HepG2 (cell line): Measurements from ENCODE around the gene SDR39U1. TPM values are rescaled to one million over a fixed set of nuclear protein-coding genes. Genes with fewer than 3 reads are reported as not detected.

Experiments used
- CEBPB ChIP-seq: IDR thresholded peaks from 2 replicates; pipeline ENCODE4 v1.6.1; 2011; ENCODE audit warnings: low read depth, low read length, improper control_type of control experiment, borderline replicate concordance
- FOXO1 ChIP-seq: sonication (generic); formaldehyde crosslinking; IDR thresholded peaks from 2 replicates; pipeline ENCODE4 v1.4.0; 2020; ENCODE audit warnings: missing genetic modification reagents
- HNF4G ChIP-seq, 2 experiments: sonication (generic) in 1 of 2; formaldehyde crosslinking in 1 of 2; IDR thresholded peaks; 2 replicates each; pipeline versions ENCODE4 v1.4.0 to v1.6.1; 2011 to 2020; ENCODE audit warnings: borderline replicate concordance in 2 of 2, low read depth in 2 of 2, mild to moderate bottlenecking in 2 of 2, low read length in 1 of 2, missing genetic modification reagents in 1 of 2, moderate library complexity in 1 of 2
- HOXA3 ChIP-seq: sonication (generic); formaldehyde crosslinking; IDR thresholded peaks from 2 replicates; pipeline ENCODE4 v1.5.0; 2020; ENCODE audit warnings: missing genetic modification reagents
- KDM5B ChIP-seq: sonication (generic); formaldehyde crosslinking; IDR thresholded peaks from 2 replicates; pipeline ENCODE4 v1.4.0; 2020; ENCODE audit warnings: missing genetic modification reagents, mild to moderate bottlenecking, borderline replicate concordance
- KMT2A ChIP-seq: sonication (generic); formaldehyde crosslinking; IDR thresholded peaks from 2 replicates; pipeline ENCODE4 v1.4.0; 2020; ENCODE audit warnings: missing genetic modification reagents
- MAF1 ChIP-seq: sonication (generic); formaldehyde crosslinking; IDR thresholded peaks from 2 replicates; pipeline ENCODE4 v1.5.0; 2020; ENCODE audit warnings: missing genetic modification reagents, borderline replicate concordance
- PCBP2 ChIP-seq: fragments of 200-400 bp; formaldehyde crosslinking; optimal IDR thresholded peaks from 2 replicates; pipeline ENCODE3; 2018; ENCODE audit warnings: low read length, low read depth; ENCODE audit not compliant: poor library complexity, severe bottlenecking
- SIN3A ChIP-seq: IDR thresholded peaks from 2 replicates; pipeline ENCODE4 v1.6.1; 2011; ENCODE audit warnings: low read depth, mild to moderate bottlenecking, control low read depth, low read length, borderline replicate concordance
- TCF7L2 ChIP-seq: IDR thresholded peaks from 2 replicates; pipeline ENCODE4 v1.6.1; 2011; ENCODE audit warnings: mild to moderate bottlenecking, low read depth, low read length, moderate library complexity
- TFDP2 ChIP-seq: sonication (generic); formaldehyde crosslinking; IDR thresholded peaks from 2 replicates; pipeline ENCODE4 v1.4.0; 2020; ENCODE audit warnings: missing genetic modification reagents
- ZBTB20 ChIP-seq: sonication (generic); formaldehyde crosslinking; IDR thresholded peaks from 2 replicates; pipeline ENCODE4 v1.8.1; 2023; ENCODE audit warnings: missing genetic modification reagents, low read depth, mild to moderate bottlenecking, borderline replicate concordance
- ZBTB49 ChIP-seq: sonication (generic); formaldehyde crosslinking; IDR thresholded peaks from 2 replicates; pipeline ENCODE4 v1.4.0; 2020; ENCODE audit warnings: missing genetic modification reagents, borderline replicate concordance
- ZNF382 ChIP-seq: sonication (generic); formaldehyde crosslinking; IDR thresholded peaks from 2 replicates; pipeline ENCODE4 v1.5.0; 2020; ENCODE audit warnings: missing genetic modification reagents, mild to moderate bottlenecking, borderline replicate concordance
- ZNF503 ChIP-seq: sonication (generic); formaldehyde crosslinking; IDR thresholded peaks from 2 replicates; pipeline ENCODE4 v1.4.0; 2020; ENCODE audit warnings: missing genetic modification reagents
- ZNF770 ChIP-seq: sonication (generic); formaldehyde crosslinking; IDR thresholded peaks from 2 replicates; pipeline ENCODE4 v1.5.0; 2020; ENCODE audit warnings: mild to moderate bottlenecking, missing genetic modification reagents
- ZNF781 ChIP-seq: sonication (generic); formaldehyde crosslinking; IDR thresholded peaks from 2 replicates; pipeline ENCODE4 v1.5.1; 2020; ENCODE audit warnings: borderline replicate concordance, mild to moderate bottlenecking, missing genetic modification reagents; ENCODE audit errors: not compliant biosample characterization
- ZSCAN9 ChIP-seq: IDR thresholded peaks from 2 replicates; pipeline ENCODE4 v1.6.1; 2016; ENCODE audit warnings: borderline replicate concordance
- ZUFSP ChIP-seq: sonication (generic); formaldehyde crosslinking; IDR thresholded peaks from 2 replicates; pipeline ENCODE4 v1.9.0; 2021; ENCODE audit warnings: missing genetic modification reagents, mild to moderate bottlenecking, borderline replicate concordance
- polyA plus RNA-seq, 8 experiments: library from polyadenylated mRNA; depleted of rRNA in 3 of 8; stranded (reverse) in 7 of 8; unstranded in 1 of 8; fragments of >200 nt; fragmentation: Illumina TruSeq in 4 of 8; extraction: Trizol in 4 of 8; gene quantifications; 2 replicates each; pipeline versions ENCODE4 v1.2.1 to v1.2.3, GENCODE V29; 2011 to 2016; ENCODE audit warnings: low read depth in 4 of 8, missing spikeins in 1 of 8, mixed read lengths in 1 of 8; ENCODE audit not compliant: insufficient read depth in 1 of 8
- total RNA-seq, 5 experiments: library from RNA; depleted of rRNA; stranded (reverse); fragments of >200 nt; fragmentation: Illumina TruSeq; extraction: Trizol; gene quantifications; 2 replicates each; pipeline ENCODE4 v1.2.3, GENCODE V29; 2016; ENCODE audit warnings: low read depth in 1 of 5

Gene SDR39U1
- total and polyA plus RNA-seq, 2 of the 13 experiments (the other 11 are each of a cell fraction or from before 2014, with no cell fraction given), result 34.4 to 129 TPM

GRCh38 chr14:24426912-24427536 is 15.6 kb downstream of the SDR39U1 start (continued):
- TF ChIP-seq ZNF770, result no peak
- no peak for TF ChIP-seq MAF1 (CRISPR knock-in tag)
- TF ChIP-seq FOXO1 (CRISPR knock-in tag), result peak; percentile 79; the same call in 1 of the 2 replicates
- no peak for TF ChIP-seq ZUFSP (CRISPR knock-in tag)
- no peak for TF ChIP-seq ZNF503 (CRISPR knock-in tag)
- peak; percentile 78 for TF ChIP-seq HOXA3 (CRISPR knock-in tag)
- TF ChIP-seq ZBTB49 (CRISPR knock-in tag), result no peak
- no peak for TF ChIP-seq ZNF781
- peak; percentile 97; the same call in 1 of the 2 replicates for TF ChIP-seq ZBTB20 (CRISPR knock-in tag)
- TF ChIP-seq KMT2A, result no peak; the same call in 1 of the 2 replicates
- no peak; the same call in none of the 2 replicates for TF ChIP-seq TFDP2
- TF ChIP-seq ZNF382 (CRISPR knock-in tag), result no peak
- TF ChIP-seq TCF7L2, result no peak; the same call in 1 of the 2 replicates
- TF ChIP-seq KDM5B (CRISPR knock-in tag), result peak; percentile 82; the same call in 1 of the 2 replicates
- no peak for TF ChIP-seq PCBP2
- peak; percentile 97 for TF ChIP-seq HNF4G (IDR thresholded peaks at IDR 0.05; ENCODE audit: borderline replicate concordance, low read depth, low read length)
- peak; percentile 95 for TF ChIP-seq HNF4G (CRISPR knock-in tag; IDR thresholded peaks at IDR 0.05; ENCODE audit: borderline replicate concordance, low read depth)
- TF ChIP-seq CEBPB, result no peak
- TF ChIP-seq ZSCAN9 (CRISPR knock-in tag), result peak; percentile 39; the same call in 1 of the 2 replicates
- no peak for TF ChIP-seq SIN3A
